HG02571 (cell line): Measurements from ENCODE around the gene KLF7.

Source experiments
- ATAC-seq: cut with Tn5 transposase; IDR thresholded peaks from one replicate; pipeline ENCODE4 v1.9.1; 2021; ENCODE audit warnings: mild to moderate bottlenecking, moderate library complexity; ENCODE audit not compliant: unreplicated experiment

Gene KLF7

DNA sequence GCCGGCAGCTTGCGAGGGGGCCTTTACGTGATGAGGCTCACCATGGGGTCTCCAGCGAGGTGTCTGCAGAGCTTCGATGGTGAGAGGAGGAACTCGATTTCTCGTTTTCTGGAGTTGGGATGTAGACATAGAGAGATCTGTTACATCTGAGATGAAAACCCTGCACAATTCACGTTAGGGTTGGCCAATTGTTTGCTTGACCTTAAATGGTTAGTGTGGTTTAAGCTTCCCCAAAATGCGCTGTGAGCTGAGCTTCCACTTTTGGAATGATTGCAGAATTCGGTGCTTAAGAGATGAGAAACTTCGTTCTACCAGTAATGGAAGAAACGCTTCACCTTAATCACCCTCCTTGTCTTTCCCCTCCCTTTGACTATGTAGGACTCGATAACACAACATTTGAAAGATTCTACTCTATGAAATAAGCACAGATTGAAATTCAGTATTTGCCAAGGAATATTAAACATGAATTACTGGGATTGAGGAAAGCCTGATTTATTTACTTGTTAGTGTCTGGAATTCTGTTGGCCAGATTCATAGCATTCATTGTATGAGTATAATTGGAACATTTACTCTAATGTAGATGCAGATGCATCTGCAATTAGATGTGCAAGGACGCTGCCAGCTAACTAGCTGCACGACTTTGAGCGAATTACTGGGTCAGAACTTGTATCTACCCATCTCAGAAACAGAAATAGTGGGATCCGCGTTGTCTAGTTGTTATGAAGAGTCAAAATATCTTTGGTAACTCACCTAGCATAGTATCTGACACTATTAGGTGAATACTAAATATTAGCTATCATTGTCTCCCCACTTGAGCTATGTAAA lies 1.6 kb upstream of the KLF7 start:
- peak; percentile 0 for ATAC-seq

DNA sequence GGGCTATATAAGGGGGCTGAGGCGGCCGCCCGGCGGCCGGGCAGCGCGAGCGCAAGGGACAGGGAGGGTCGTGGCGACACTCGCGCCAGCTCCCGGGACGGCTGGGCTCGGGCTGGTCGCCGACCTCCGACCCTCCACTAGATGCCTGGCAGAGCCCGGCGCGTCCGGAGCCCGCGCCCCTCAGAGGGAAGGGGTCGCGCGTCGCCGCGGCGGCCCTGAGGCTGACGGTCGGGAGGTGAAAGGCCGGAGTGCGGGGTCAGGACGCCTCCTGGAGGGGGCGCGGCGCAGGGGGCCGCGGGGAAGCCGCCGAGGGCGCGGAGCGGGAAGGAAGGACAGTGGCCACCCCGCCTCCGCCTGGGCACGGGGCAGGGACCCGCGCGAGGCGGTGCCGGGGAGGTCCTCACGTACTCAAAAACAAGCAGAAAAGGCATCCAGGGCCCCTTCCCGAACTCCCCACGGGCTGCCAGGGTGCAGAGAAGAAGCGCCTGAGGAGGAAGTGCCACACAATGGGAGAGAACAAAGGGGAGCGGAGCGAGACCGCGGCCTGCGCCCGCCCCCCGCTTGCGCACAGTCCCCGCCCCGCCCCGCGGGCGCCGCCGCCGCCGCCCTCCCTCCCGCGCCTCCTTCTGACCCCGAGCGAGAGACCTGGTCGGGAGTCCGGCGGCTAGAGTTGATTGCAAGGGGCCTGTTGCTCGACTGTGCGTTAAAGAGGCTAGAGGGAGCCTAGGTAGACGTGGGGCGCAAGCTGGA lies 776 bp upstream of the KLF7 start:
- peak; percentile 49 for ATAC-seq

DNA sequence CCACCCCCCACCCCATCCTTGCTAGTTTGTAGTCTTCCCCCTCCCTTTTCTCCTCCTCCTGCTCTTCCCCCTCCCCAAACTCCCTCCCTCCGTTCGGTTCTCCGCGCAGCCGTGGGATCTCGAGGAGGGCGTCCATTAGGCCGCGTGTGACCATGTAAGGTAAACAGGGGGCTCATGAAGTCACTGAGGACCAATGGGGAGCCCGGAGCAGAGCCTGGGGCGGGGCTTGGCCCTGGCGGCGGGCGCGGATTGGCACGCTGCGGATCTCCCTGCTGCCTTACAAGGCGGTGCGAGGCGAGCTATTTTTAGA lies 246 bp upstream of the KLF7 start:
- ATAC-seq = peak; percentile 96

DNA sequence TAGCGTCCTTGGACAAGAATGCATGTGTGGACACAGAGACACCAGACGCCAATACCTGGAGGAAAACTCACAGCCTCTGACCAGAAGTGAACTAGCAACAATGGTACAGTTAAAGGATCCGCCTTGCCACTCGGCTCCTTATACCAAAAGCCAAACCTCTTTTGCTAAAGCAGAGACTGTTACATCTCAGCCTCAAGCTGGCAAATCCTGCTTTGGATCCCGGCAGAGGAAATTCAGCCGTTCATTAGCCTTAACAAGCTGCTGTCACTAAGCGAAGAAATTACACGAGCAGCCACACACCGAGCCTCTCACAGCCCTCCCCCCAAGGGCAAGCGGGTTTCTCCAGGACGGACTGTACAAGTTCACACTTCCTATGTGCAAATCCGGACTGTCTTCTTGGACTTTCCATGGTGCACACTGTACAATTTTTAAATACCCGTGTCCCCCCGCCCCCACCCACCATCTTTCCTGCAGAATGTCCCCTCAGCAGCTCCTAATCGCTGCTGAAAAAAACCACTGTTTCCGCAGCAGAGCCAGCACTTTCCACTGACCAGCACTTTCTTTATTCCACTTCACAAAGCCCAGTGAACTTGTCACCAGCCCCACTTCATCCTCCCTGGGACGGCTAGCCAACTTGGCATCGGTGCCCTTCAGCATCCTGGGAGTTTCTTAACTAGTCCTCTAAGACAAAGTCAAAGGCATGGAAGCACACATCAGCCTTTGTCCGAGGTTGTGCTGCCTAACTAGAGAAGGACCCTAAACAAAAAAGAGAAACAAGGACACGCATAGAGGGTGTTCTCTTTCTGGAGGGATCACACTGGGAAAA lies 1.5 kb downstream of the KLF7 start:
- no peak for ATAC-seq

DNA sequence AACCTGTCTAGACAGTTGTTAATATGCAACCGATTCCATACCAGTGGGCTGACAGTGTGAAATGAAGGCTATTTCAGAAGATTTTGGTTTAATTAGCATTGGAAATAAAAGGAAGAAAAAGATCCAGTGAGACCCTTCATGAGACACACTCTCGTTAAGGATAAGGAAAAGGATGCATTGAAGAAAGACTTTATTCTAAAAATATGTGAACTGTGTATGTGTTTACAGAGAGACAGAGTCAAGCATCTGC lies 2.1 kb downstream of the KLF7 start:
- ATAC-seq = no peak

DNA sequence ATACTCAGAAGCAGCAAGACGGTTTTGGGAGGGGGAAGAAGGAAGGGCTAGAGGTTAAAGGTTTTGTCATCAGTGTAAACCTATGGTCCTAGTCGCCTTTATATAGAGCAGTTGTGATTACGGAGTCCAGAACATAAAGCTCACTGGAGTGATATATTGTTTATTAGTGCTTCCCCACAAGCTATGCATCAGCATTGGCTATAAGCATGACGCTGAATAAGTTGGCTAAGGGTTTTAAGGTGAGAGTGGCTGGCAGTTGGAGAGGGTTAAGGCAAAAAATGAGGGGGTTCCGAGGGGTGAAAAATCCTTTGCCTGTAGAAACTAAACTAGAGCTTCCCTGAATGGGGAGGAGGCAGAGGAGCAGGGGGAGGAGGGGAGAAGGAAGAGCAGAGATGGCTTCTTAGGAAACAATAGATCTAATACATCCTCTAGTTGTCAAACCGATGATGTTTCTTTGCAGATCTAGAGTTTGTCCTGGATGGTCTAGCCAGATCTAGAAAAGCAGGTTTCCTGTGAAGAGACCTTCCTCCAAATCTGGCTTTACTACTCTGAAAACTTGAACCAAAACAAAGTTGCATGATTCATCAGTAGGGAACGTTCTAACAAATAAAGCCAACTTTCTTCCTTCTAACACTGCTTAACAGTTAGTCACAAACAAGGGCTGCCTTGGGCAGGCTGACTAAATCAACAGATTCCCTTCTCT lies 2.5 kb downstream of the KLF7 start:
- ATAC-seq = no peak

DNA sequence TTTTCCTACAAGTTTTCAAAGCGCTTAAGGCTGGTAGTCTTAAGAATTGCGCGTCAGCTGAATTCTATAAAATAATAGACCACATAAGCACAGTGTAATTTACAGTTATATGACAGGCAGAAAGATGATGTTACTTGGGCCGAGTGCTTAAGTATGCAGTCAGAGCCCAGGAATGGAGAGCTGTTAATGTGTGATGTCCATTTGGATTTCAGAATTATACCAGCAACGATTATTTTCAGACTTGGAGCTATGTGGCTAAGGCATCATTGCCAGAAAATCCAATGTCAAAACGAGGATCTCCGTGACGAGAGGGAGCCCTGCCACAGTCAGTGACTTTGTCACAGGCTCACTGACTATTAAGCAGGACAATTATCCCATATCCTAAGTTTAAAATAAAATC lies 3.4 kb downstream of the KLF7 start:
- ATAC-seq = no peak

DNA sequence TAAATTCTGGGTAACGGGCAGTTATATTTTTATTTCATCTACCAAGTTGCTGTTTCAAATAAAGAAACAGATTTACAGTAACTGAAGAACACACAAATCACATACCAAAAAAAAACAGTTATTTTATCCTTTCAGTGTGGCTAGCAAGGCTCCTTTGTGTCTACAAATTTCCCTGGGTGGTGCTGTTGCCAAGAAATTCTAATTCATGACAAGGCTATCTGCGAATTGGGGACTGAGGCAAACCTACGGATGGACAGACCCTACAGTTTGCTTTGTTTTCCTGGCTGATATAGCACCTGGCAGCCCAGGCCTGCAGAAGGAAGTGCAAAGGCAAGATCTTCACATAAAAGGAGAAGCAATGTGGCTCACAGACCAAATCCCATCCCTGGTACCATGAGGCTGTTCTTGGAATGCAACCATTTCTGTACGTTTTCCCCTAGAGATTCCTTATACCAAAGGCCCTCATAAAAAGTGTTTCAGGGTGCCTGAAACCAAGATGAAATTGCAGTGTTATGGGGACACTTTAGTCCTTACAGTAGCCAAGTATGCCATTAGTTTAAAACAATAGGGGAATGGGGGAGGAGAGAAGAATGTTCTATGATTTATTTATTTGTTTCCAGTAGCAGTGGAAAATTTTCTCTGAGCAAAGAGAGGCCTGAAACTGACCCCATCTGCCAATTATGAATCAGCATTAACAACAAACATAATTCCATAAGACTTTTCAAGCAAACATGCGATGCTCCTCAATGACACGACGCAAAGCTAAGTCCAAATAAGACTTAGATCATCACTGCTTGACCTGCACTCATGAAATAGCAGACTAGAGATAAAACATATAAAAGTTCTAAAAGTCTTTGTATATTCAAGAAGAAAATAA lies 4.3 kb downstream of the KLF7 start:
- no peak for ATAC-seq

DNA sequence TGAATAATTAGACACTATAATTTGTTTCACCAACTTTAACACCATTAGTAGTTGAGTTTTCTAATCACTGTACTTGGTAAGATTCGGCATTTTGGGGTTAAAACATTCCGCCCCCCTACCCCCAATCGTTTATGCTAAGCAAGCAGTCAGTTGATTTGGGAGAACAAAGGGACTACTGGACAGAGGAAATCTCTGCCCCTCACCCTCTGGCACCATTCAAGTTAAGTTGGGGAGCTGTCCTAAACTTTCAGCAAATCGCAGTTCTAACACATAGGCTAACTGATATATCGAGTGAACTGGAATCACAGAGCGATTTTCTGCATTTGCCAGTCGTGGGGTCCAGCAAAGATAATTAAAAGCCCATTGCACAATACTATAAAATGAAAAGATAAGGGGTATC lies 5.6 kb downstream of the KLF7 start:
- ATAC-seq = no peak

DNA sequence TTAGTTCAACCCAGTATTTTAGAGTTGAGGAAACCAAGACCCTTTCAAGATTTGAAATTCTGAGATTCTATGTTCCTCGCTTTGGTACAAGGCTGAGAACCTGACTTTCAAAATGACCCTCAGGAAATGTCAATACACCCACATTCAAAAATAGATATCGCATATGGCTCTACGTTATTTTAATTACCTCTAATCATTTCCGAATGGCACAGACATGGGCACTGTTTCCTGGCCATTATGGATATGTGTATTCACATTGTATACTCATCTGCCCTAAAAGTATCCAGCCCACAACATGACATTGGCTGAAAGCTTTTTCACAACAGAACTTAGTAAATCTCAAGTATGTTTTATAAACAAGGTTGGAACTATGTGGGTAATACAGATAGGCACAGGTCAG lies 6.7 kb downstream of the KLF7 start:
- no peak for ATAC-seq

DNA sequence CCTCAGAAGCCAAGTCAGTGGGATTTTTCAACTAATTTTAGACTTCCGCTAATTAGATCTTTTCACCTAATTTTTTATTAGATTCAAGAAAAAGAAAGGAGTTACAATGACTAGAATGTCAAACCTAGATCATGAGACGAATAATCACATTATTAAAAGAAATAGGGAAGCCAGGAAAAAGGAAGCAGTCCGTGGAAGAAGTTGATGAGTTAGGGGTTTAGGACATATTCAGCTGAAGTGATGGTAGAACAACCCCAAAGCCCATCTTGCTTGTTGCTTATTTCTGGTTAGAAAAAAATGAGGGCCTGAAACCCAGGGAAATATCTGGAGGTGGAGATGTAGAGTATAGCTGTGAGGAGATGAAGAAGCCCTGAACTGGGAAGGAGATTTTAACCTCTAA lies 8.0 kb downstream of the KLF7 start:
- ATAC-seq = no peak

DNA sequence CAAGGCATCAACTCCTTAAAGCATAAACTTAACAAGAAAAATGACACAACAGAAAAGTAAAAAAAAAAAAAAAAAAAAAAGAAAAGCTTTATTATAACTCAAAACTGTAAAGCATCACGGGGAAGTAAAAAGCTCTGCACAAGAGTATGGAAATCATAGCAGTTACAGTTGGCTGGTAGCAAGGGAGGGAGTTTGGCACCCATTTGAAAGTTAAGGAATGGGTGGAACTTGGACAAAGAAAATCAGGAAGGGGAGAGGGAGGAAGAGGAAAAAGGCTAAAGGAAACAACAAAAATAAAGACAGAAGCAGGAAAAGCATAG lies 8.6 kb downstream of the KLF7 start:
- ATAC-seq = no peak

DNA sequence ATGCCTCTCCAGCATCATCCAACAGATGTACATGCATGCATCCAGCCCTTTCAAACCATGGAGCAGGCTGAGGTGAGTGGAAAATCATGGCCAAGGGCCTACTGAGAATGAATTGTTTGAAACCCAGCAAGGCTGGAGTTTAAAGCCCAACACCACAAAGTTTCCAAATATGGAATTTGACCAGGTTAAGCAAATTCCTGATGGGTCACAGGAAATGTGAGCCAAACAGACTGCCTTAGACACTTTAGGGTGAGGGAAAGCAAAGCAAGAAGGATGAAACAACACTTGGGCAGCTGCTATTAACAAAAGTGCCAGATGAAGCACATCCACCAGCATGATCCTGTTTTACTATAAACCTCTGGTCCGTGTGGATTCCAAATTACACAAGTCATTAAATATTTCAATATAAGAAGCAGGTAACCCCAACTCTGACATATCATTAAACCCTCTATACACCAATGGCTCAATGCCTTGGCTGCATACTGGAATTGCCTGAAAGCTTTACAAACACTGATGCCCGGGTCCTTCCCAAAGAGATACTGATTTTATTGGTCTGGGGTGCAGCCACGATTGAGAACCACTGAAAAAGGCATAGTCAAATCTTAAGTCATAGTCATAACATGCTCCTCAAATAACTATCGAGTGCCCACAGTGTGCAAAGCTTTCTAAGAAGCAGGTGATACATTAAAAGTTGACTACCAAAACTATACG lies 9.1 kb downstream of the KLF7 start:
- ATAC-seq = peak; percentile 80

DNA sequence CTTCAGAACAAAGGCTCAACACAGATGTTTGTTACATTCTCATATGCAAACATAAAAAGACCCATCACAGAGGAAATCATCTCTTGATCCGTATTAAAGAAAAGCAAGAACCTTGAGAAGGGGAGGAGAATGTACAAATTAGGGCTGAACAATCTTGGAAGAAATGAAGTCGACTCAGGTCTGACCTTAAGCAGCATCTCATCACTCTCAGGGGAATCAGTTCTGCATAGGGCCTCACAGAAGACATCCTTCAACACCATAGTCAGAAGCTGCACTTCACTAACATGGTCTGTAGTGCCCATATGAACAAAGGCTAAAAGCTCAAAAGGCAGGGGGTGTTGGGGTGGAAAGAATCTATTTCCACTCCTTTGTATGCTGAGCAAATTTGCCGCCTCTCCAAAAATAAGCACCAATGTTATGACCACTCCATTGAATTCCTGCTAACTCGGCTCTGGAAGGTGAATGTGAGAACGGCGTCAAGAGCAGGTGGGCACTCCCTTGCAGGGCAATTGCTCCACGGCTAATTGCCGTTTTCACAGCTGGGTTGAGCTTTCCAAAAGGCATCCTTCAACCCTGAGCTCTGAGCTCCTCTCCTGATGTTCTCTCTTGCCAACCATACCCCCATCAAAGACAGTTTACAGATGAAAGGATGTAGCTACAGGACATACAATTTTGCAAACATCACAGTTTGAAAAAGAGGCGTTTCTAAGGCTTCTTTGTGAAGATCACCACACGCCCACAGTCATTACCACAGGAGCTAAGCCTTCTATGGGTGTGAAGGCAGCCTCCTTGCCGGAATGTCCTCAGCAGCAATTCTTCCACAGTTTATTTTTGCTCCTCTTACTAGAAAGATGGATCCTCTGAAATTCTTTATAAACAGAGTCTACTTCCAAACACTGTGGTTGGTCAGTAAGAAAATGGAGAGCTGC lies 10.0 kb downstream of the KLF7 start:
- ATAC-seq = no peak

DNA sequence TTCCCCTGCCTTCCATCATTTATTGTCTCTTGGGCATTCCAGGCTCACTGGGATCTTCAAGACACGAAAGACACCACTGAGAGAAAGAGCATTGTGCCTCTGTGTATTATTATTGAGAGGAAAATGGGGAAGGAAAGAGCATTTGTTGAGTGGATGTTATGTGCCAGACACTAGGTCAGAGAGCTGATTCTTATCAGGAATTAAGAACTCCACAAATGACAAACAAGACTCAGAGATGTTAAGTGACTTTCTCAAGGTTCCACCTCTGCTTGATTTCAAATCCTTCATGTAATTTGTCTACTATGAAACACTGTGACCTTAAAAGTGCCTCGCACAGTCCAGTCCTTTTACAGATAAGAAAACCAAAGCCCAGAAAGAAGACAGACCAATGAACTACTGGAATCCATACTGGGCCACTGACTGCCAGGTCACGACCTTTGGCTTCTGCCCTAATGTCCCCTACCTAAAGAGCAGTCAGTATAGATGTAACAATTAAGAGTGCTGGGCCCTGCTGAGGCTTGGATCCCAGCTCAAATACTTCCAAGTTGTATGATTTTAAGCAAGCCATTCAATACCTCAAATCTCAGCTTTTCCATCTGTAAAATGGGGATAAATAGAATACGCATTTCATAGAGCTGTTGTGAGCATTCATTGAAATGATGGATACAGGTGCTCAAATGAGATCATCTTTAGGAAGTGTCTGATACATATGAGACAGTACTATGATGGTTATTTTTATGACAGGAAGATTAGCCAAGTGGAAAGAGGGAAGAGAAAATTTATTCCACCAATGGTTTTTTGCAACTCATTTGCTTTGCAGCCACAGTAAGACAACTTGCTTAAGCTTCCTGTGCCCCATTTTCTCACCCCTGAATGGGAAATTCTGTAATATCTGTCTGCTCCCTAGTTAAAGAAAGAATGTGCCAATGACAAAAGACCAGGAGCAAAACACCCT lies 10.9 kb downstream of the KLF7 start:
- no peak for ATAC-seq

DNA sequence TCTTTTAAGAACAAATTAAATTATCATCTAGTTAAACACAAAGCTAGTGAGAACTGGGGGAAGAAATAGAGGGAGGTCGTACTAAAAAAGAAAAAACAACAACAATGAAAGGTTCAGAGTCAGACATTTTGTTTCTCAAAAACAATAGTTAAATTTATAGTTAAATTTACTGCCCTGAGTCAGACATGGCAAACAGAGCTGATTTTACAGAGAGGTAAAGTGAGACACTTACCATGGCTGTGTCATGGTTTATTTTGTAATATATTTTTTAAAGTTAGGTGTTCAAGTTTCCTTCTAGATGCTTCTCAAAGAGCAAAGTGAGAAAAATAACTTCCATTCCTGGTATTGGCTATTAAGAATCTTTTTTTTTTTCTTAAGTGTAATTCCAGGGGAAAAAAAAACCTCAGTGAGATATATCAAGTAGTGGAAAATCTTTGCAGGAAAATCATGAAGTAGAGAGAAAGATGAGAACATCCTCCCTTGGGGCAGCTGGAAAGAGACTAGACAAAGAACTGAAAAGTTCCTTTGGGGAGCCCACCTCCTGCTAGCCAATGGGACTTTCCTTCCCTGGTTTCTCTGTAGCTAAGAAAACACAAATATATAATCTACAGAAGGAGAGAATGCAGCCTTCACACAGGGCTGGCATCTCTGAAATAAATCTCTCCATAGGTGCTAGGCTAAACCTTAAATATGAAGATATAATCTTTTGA lies 12.3 kb downstream of the KLF7 start:
- ATAC-seq = no peak

DNA sequence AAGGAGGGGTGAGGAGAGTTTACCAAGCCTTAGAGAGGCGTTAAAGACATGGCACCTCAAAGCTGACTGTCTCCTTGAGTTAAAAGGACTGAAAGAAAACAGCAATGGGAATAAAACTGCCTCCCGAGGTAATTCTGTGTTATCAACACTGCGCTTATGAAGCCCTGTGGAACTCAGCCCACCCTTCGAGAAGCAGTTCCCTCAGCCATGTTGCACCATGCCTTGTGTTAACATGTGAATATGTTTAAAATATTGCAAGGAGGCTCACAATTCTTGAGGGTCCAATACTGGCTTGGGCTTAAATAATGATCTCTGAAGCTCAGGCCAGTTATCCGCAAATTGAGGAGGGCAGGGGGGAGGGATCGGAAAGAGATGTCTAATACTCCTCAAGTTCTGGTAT lies 14.7 kb downstream of the KLF7 start:
- ATAC-seq = no peak
